ENCODE results near the gene IGFBPL1. TPM values are rescaled to one million over a fixed set of nuclear protein-coding genes. Genes with fewer than 3 reads are reported as not detected.
A peak's percentile ranks its signal among the peaks of the same experiment; 100 is the strongest.

IGFBPL1 gene
- total RNA-seq, 1 experiment from 2014 or later = 1.6 TPM

GRCh38 chr9:38445154-38446043 is 21.1 kb upstream of the IGFBPL1 start:
- Histone ChIP-seq H3K9me3 (peaks cover 3% of the 10 kb centered on the region; the same call in 1 of the 2 replicates), H3K27me3 (replicated peaks; ENCODE audit: control insufficient read depth, insufficient read depth, low read length) (no peaks in the 10 kb centered on the region), H3K36me3 (ENCODE audit: control insufficient read depth, insufficient read depth, low read length) (no peaks in the 10 kb centered on the region), H3K4me3 (ENCODE audit: low read depth, low read length) (no peak overlapping the region), H3K4me1 (peaks cover 17% of the 10 kb centered on the region)
- Mint-ChIP-seq H3K4me3 (ENCODE audit: unreplicated experiment) (no peak overlapping the region), H3K27ac (ENCODE audit: unreplicated experiment) (no peak overlapping the region), H3K4me1 (ENCODE audit: low read depth, unreplicated experiment) (peaks cover 17% of the 10 kb centered on the region), H3K36me3 (ENCODE audit: insufficient read depth, unreplicated experiment) (no peaks in the 10 kb centered on the region), H3K27me3 (ENCODE audit: insufficient read depth, unreplicated experiment) (no peaks in the 10 kb centered on the region), H3K9me3 (ENCODE audit: unreplicated experiment) (peaks cover under 1% of the 10 kb centered on the region)
- POLR2A ChIA-PET = no interaction called here
- CTCF ChIA-PET = no interaction called here
- intact Hi-C loops (cut with micrococcal nuclease; ENCODE audit: unreplicated experiment) = loop anchor here (10.0 kb wide), 2 partner anchors 49 to 51 kb away; partner anchors contain the start of gene ALDH1B1
- no peak for DNase-seq
- no TSS peak for BruUV-seq (replicated peaks)
- TF ChIP-seq, protein P1, sequence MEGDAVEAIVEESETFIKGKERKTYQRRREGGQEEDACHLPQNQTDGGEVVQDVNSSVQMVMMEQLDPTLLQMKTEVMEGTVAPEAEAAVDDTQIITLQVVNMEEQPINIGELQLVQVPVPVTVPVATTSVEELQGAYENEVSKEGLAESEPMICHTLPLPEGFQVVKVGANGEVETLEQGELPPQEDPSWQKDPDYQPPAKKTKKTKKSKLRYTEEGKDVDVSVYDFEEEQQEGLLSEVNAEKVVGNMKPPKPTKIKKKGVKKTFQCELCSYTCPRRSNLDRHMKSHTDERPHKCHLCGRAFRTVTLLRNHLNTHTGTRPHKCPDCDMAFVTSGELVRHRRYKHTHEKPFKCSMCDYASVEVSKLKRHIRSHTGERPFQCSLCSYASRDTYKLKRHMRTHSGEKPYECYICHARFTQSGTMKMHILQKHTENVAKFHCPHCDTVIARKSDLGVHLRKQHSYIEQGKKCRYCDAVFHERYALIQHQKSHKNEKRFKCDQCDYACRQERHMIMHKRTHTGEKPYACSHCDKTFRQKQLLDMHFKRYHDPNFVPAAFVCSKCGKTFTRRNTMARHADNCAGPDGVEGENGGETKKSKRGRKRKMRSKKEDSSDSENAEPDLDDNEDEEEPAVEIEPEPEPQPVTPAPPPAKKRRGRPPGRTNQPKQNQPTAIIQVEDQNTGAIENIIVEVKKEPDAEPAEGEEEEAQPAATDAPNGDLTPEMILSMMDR (IDR thresholded peaks at IDR 0.05; ENCODE audit: insufficient read depth in 1 of 2, low read depth in 1 of 2, low read length in 1 of 2, severe bottlenecking in 1 of 2, unreplicated experiment in 1 of 2) = no peak

- BruUV-seq (replicated peaks) = no TSS peak
- intact Hi-C loops (cut with micrococcal nuclease; ENCODE audit: unreplicated experiment) = loop anchor here (10.0 kb wide), 2 partner anchors 49 to 51 kb away; partner anchors contain the start of gene ALDH1B1
- Histone ChIP-seq H3K4me3 (ENCODE audit: low read depth, low read length) (no peak overlapping the region), H3K4me1 (peaks cover 17% of the 10 kb centered on the region), H3K9me3 (peaks cover 3% of the 10 kb centered on the region; the same call in 1 of the 2 replicates), H3K27me3 (replicated peaks; ENCODE audit: control insufficient read depth, insufficient read depth, low read length) (no peaks in the 10 kb centered on the region), H3K36me3 (ENCODE audit: control insufficient read depth, insufficient read depth, low read length) (no peaks in the 10 kb centered on the region)
- Mint-ChIP-seq H3K9me3 (ENCODE audit: unreplicated experiment) (no peaks in the 10 kb centered on the region), H3K27me3 (ENCODE audit: insufficient read depth, unreplicated experiment) (no peaks in the 10 kb centered on the region), H3K4me3 (ENCODE audit: unreplicated experiment) (no peak overlapping the region), H3K27ac (ENCODE audit: unreplicated experiment) (no peak overlapping the region), H3K4me1 (ENCODE audit: low read depth, unreplicated experiment) (peaks cover 17% of the 10 kb centered on the region), H3K36me3 (ENCODE audit: insufficient read depth, unreplicated experiment) (no peaks in the 10 kb centered on the region)
- CTCF ChIA-PET = interaction anchor here (1.1 kb wide), 1 partner anchor 10 kb away, joined by 3 read pairs; no protein-coding TSS in a partner anchor
- TF ChIP-seq, protein P1 (IDR thresholded peaks at IDR 0.05; ENCODE audit: insufficient read depth in 1 of 2, low read depth in 1 of 2, low read length in 1 of 2, severe bottlenecking in 1 of 2, unreplicated experiment in 1 of 2) = no peak
- DNase-seq = no peak
- POLR2A ChIA-PET = no interaction called here
Measured at GRCh38 chr9:38443597-38443996, 19.3 kb upstream of the IGFBPL1 start.

DNA sequence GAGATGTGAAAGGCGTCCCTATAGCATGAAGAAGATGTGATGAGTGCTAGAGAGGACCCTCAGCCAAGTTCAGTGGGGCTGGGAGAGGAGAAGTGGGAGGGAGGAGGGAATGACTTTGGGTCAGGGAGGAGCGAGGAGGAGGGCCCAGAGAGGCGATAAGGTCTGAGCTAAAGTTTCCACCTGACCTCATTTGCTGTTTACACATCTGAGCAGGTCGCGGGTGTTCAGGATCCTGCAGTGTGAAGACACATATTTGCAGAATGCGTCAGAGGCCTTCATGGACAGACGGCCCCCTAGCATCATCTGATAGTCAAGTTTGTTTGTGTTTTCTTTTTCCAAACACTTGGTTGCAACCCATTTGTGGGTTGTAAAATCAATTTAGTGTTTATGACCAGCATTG is 18.9 kb upstream of the IGFBPL1 start:
- peak; percentile 55 to 62 for DNase-seq
- ChIA-PET POLR2A (no interaction called here), CTCF (interaction anchor here (1.1 kb wide), 1 partner anchor 10 kb away, joined by 3 read pairs; no protein-coding TSS in a partner anchor)
- Mint-ChIP-seq H3K9me3 (ENCODE audit: unreplicated experiment) (no peaks in the 10 kb centered on the region), H3K36me3 (ENCODE audit: insufficient read depth, unreplicated experiment) (no peaks in the 10 kb centered on the region), H3K4me3 (ENCODE audit: unreplicated experiment) (no peak overlapping the region), H3K27ac (ENCODE audit: unreplicated experiment) (no peak overlapping the region), H3K27me3 (ENCODE audit: insufficient read depth, unreplicated experiment) (no peaks in the 10 kb centered on the region), H3K4me1 (ENCODE audit: low read depth, unreplicated experiment) (peaks cover 17% of the 10 kb centered on the region)
- Histone ChIP-seq H3K36me3 (ENCODE audit: control insufficient read depth, insufficient read depth, low read length) (no peaks in the 10 kb centered on the region), H3K9me3 (peaks cover 3% of the 10 kb centered on the region; the same call in 1 of the 2 replicates), H3K27me3 (replicated peaks; ENCODE audit: control insufficient read depth, insufficient read depth, low read length) (no peaks in the 10 kb centered on the region), H3K4me3 (ENCODE audit: low read depth, low read length) (no peak overlapping the region), H3K4me1 (peaks cover 18% of the 10 kb centered on the region)
- TF ChIP-seq, protein P1 (IDR thresholded peaks at IDR 0.05; ENCODE audit: insufficient read depth in 1 of 2, low read depth in 1 of 2, low read length in 1 of 2, severe bottlenecking in 1 of 2, unreplicated experiment in 1 of 2) = no peak
- intact Hi-C loops (cut with micrococcal nuclease; ENCODE audit: unreplicated experiment) = loop anchor here (10.0 kb wide), 2 partner anchors 48 to 52 kb away; partner anchors contain the start of gene ALDH1B1
- BruUV-seq (replicated peaks) = no TSS peak
